Lung microvascular endothelial cell (primary cell): Measurements from ENCODE around the gene EPHA3. TPM values are rescaled to one million over a fixed set of nuclear protein-coding genes. Genes with fewer than 3 reads are reported as not detected.
"Not testable (repeated sequence)": the region's sequence is repeated elsewhere in the genome, so short reads cannot be mapped to it uniquely, and the experiment has no call there.

Experiments used
- DNase-seq, 2 donors: peaks; one replicate each; pipeline versions ENCODE4 v3.0.0 to v3.0.0-alpha.2; 2010; ENCODE audit warnings: low read depth in 2 of 2
- total RNA-seq: library from RNA; depleted of rRNA; stranded (reverse); fragments of >200 nt; gene quantifications from 2 replicates; pipeline ENCODE4 v1.2.1, GENCODE V29; 2014

The EPHA3 gene
- total RNA-seq, 1 donor from 2014 or later: not detected

DNA sequence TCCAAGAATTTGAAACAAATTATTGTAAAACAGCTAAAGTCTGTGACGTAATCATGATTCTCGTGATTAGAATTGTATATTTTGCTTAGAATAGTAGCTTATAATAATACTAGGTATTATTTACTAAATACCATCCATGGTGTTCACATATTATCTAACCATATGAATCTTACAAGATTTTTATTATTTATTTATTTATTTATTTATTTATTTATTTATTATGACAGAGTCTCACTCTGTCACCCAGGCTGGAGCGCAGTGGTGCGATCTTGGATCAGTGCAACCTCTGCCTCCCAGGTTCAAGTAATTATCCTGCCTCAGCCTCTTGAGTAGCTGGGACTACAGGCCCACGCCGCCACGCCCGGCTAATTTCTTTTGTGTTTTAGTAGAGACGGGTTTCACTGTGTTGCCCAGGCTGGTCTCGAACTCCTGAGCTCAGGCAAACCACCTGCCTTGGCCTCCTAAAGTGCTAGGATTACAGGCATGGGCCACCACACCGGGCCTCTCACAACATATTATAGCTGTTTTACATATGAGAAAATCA lies 173.5 kb downstream of the EPHA3 start:
- no peak for DNase-seq

DNA sequence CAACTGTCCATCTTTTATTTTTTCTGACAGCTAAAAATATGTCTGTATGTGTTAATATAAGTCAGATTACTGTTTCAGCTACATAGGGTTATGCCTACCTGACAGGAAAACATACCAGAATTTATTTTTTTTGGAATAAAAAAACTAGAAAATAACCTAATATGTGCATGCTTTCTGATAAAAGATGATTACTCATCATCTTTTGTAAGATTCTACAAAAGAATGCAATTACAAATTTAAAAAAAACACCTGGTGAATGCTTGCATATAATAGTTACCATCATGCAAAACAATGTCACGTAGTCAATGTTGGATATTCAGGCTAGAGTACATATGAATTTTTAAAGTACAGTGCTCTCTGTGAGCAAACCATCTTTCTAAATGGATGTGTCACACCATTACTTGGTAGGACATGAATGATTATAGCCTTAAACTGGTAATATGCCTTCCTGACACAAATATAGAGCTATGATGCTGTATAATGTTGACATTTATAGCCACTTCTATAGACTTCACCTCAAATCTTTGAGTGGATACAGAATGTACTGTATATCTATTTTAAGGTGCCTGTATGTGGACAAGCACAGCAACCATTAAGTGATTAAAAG lies 180.6 kb downstream of the EPHA3 start:
- DNase-seq: no peak

DNA sequence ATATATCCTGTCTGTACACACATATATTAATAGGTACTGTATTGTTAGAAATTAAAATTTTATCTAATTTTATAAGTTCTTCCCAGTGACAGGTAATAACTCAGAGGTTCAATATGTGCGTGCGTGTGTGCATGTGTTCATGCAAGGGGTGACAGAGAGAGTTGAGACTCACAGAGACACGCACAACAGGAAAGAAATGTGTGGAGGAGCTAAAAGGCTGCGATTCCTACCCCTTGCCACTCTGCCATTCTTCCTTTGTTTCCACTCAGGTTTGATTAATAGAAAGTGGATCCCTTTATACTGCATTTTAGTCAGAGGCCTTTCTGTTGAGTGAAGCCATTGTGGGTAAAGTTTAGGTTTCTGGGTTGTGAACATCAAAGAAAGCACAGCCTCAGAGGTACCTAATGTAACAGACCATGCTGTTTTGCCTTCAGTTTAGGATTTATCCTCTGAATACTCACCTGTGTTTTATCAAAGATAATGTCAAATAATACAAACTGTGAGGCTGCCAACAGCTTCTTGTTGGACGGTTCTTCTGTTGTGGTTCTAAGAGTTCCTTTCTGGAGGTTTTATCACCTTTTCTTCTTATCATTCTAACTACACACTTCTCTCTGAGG lies 182.3 kb downstream of the EPHA3 start:
- DNase-seq: no peak

DNA sequence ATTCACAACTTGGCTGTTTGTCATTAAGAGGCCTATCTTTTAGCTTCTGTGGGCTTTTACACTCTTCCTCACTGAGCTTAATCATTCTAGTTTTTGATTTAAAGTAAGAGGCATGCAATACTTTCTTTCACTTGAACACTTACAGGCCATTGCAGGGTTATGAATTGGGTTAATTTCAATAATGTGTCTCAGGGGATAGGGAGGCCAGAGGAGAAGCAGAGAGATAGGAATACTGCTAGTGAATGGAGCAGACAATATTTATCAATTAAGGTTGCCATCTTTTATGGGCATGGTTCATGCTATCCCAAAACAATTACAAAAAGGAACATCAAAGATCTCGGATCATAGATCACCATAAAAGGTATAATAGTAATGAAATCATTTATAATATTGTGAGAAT lies 189.8 kb downstream of the EPHA3 start:
- no peak for DNase-seq

DNA sequence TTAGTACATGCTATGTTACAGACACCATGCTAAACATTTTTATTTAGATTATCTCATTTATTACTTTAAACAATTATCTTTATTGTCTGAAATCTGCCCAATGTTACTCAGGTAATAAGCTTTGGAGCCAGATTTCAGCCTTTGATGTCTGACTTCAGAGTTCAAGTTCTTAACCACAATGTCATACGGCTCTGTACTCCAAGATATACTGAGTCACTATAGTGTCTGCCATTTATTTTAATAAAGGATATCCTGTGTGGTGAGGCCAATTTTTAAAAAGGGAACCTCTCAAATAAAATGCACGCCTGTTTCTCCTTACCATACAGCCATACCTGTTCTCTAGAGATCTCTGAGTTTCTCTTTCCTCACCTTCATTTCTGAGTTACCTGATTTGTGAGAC lies 193.1 kb downstream of the EPHA3 start:
- no peak for DNase-seq

DNA sequence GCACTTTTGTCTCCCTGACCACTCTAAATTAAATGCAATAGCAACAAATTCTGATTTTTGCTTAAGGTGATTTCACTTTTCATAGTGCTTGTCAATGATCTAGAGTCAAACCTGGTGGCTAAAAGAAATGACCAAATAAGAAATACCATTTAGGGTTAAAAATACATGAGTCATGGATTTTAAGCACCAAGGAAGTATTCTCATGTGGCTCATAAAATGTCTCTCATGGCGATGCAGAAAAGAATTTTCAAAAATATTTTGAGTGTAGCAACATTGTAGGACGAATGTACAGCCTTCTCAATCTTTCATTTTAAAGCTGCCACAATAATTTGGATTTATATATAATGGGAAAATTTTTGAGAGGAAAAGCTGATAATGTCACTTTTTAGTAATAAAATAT lies 193.6 kb downstream of the EPHA3 start:
- no peak for DNase-seq

DNA sequence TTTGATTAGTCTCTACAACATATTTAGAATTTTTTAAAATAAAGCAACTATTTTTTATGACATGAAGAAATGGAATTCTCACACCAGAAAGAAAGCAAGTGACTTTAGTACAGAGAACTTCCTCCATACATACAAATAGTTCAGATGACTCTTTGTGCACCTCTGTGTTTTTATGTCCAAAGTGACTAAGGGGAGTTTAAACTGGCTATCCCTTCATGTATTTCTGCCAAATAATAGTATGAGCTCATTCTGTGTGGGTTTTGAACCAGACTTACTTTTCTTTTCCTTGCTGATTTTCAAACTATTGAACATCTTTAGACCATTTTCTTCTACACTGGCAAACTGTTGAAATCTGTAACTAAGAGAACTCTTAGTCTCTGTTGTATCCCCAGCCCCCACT lies 196.3 kb downstream of the EPHA3 start:
- DNase-seq: no peak

DNA sequence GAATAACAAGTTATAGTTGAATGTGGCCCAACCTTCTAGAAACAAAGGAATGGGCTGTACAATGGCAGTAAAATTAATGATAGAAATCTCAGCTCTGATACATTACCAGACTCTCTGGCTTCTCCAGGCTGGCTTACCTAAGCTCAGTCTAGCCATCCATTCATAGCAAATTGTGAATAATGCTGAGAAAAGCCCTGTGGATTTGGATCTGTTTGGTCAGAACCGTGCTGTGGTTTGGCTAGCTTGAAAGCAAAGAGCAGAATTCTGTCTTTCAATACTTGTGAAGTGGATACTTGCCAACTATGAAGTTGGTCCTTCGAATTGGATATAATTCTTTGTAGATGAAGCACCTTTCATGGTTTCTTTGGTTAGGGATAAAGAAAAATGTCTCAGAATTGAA lies 199.1 kb downstream of the EPHA3 start:
- no peak for DNase-seq

DNA sequence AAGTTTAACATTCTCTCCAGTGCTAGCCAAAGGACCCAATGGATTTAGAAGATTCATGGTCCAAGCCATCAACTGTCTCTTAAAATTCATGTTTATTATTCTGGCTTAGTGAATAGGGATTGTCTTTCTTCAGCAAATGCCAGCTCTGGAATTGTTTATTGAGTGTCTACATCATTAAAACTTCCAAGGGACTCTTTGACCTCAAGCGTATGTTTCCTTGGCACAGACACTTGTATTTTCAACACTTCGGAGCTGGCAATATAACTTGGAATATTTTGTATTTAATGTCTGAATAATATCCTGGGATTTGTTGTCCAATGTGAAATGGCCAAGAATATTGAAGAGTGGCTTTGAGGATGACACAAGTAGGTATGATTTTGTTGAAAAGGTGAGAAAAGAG lies 204.2 kb downstream of the EPHA3 start:
- no peak for DNase-seq

DNA sequence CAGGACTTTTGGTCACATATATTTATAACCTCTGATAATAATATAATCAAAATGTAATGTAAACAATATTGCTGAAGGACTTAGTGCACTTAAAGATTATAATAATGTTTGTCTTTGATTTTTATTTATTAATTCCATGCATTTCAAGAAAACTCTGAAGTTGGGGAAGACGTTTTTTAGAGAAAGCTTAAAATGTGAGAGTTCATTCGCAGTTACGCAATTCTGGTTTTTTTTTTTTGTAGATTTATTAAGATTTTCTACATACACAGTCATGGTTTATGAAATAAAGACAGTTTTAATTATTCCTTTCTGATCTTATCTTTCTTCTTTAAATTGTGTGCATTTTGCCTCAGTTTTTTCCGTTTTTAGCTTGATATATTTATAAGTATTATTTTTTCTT lies 204.7 kb downstream of the EPHA3 start:
- DNase-seq: no peak

DNA sequence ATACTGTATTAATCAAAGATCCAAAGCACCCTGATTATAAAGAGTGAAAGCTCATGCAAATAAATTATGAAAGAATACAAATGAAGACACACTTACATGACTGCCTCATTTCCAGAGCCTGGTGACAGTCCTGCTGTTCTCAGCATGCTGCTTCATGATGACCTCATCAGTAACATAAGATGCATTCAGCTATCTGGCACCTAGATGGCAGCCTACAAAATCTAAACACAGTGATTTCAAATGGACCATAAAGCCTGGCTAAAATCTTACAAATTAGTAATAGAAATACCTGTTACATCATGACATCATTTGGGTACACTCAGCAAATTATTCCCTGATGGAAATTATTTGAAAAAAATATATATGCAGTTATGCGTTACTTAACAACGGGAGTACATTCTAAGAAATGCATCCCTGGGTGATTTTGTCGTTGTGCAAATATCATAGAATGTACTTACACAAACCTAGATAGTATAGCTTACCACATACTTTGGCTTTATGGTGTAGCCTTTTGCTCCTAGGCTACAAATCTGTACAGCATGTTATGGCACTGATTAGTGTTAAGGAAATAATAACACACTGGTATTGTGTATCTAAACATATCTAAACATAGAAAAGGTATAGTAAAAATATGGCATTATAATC lies 207.2 kb downstream of the EPHA3 start:
- DNase-seq: no peak

DNA sequence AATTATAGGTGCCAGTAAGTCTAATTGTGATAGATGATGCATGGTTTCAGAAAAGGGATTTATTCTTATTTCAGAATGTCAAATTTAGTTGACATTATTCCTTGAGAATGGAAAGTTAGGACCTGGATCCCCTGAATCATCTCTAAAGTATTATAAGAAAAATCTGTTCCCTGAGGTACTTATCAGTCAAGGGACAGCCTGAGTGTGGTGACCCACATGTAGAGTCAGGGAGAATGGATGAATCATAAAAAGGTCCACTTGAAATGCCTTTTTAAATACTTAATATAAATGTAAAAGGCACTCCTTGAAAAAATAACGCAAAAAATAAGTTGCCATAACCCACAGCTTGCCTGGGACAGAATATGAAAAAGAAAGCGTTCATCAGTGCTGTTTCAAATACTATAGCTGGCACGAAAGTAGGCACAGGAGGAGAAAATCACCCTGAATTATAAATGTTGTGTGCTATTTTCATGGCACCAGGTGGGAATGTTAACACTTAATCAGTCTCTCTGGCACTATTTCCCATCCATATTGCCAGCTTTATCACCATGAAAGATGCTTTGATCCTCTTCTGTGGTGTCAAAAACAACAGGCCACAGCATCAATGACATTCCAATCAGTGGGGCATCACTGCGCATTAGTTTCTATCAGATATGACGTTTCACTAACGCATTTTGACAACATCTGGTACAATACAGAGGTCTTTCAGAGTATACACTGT lies 208.5 kb downstream of the EPHA3 start:
- no peak for DNase-seq

DNA sequence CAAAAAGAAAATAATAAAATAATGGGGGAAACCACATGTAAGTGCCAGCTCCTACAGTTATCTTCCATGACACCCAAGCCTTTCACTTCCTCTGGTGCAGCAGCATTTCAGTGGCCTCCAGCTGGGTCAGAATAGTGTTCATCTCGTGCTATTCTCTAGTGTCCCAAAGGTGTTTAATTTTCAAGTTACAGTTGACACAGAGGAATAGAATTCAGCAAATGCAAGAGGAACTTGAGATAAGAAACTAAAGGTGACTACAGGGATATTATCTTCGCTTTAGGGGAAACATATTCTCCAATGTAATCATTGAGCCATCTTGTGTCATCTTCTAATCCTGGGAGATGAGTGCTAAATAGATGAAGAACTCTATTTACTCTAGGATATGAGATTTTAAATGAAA lies 212.8 kb downstream of the EPHA3 start:
- DNase-seq: no peak

DNA sequence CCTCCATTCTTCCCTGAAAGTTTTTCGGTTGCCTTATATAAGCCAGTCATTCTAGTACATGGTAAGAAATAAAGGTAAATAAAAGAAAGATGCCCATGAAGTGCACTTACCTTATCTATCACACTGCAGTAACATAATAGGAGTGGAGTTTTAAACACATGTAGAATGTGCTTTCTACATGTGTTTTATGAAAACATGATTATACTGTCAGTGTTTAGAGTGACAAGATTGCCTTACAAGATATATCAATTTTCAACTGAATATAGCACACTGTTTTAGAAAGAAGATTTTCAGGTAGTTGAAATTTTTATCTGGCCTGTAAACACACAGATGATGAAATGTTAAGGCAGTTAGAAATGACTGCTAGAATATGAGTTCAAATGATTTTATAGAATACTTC lies 219.6 kb downstream of the EPHA3 start:
- no peak for DNase-seq

DNA sequence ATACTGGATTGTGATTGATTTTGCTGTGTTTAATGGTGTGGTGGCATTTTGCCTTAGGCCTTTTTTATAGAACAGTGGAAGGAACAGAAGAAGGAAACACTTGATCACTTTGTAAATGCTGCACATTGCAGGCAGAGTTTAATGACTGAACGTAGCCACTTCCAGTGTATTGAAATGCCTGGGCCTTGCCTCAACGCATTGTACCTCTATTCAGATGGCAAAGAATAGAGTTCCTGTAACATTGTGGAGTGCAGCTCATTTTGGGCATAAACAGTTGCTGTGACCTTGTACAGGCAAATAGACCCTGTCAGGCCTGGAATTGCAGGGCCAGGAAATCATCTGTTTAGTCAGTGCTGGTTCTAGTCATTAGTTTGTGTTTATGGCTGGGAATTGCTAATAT lies 225.0 kb downstream of the EPHA3 start:
- DNase-seq: no peak

DNA sequence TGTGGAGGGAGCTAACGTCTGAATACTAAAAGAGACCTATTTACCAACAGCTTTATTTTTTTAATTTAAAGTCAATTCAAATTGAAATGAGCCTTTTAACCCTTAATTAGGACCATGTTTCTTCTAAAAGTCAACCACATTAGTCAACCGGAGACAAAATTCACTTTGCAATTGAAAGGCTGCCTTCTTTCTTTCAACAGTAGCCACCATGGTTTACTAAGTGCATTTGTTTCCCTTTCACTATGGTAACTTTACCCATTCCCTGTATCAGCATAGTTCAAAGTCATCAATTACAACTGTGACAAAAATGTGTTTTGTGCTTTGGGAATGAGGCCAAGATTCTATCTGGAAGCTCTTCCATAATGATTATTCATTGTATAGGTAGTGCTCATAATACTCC lies 225.4 kb downstream of the EPHA3 start:
- no peak for DNase-seq

DNA sequence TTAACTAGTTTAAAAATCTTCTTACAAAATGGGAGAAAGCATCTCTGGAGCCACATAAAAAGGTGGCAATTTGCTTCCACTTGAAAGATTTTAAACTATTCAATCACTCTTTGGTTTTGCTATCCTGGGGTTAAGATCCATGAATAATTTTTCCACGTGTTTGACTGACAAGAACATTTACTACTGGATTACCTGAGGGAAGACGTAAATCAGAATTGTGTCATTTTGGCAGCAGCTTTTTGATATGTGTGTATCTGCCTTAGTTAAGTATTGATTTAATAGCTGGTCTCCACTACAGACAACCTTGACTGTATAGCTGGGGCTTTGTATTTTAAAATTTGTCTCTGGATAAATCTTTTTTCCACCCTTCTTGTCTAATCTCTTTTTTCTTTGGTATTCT lies 228.3 kb downstream of the EPHA3 start:
- DNase-seq: no peak

DNA sequence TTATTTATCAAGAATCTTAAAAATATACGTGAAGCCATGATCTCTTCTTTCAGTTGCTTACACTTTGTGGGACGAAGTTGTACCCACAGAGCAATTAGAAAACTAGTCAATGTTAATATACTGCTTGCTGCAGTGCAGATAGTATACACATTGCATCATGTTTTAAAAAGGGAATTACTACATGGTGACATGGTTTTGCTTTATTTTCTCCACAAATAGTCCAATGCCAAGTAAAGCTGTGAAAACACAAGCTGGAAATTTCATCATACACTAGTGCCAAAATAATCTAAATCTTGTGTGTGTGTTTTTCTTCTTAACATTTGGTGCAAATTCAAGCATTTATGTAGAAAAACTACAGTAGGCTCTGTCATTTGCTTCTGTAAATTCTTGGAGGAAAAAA lies 233.0 kb downstream of the EPHA3 start:
- DNase-seq: no peak

DNA sequence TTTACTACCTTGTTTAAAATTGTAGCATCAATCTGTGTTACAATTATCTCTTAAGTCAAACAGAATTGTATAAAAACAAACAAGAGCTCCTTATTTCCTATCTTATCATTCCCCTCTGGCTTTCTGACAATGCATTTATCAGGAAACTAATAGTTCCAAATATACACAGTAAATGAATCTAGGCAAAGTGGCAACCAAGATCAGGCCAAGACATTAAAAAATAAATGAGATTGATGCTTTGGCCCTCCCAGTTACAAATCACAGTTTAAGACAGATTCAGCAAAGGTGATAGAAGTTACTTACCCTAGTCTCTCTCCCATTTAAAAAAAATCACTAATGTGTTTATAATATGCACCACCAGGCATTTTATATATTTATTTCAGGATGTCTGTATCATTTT lies 236.7 kb downstream of the EPHA3 start:
- DNase-seq: no peak

DNA sequence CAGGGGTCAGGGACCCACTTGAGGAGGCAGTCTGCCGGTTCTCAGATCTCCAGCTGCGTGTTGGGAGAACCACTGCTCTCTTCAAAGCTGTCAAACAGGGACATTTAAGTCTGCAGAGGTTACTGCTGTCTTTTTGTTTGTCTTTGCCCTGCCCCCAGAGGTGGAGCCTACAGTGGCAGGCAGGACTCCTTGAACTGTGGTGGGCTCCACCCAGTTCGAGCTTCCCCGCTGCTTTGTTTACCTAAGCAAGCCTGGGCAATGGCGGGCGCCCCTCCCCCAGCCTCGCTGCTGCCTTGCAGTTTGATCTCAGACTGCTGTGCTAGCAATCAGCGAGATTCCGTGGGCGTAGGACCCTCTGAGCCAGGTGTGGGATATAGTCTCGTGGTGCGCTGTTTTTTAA lies 243.5 kb downstream of the EPHA3 start:
- DNase-seq: not testable (repeated sequence)

DNA sequence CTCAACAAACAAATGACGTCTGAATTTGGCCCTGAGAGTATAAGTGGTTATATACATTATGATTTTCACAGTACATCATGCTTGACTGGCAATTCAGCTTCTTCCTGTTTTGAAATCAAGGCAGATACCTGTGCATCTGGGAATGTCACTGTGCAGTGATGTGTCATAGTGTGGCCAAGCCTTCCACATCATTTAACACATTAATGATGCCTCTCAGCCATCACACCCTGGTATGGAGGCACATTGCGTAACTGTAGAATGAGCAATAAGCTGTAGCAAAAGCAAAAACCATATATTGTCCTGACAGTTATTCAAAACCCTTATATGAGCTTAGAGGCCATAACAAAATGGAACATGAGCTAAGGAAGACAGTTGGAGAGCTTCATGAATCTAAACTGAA lies 246.0 kb downstream of the EPHA3 start:
- DNase-seq: no peak

DNA sequence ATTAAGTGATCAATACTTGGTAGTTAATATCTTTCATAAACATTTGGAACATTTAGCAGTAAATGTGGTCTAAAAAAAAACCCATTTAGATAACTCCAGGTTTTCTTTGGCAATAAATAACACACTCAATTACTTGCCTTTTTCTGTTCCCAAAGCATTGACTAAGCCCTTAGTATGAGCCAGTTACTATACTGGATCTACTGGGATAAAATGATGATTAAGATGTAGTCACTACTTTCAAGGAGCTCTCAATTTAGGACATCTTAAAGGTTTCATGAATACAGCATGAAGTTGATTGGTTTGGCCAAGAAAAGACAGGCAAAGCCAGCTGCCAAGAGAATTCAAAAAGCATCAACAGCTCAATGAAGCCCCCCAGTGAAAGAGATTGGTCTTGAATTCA lies 250.9 kb downstream of the EPHA3 start:
- no peak for DNase-seq
